Measurements from ENCODE around the gene TTLL1.

TTLL1 gene

GRCh38 chr22:43133401-43133800, 44.2 kb upstream of the TTLL1 start:
- Histone ChIP-seq H3K36me3 (ENCODE audit: control insufficient read depth, insufficient read depth, low read length) (peaks cover 24% of the 10 kb centered on the region), H3K27me3 (replicated peaks; ENCODE audit: control insufficient read depth, insufficient read depth, low read length) (no peaks in the 10 kb centered on the region), H3K4me3 (replicated peaks; ENCODE audit: low read depth, low read length) (no peak overlapping the region)
- TF ChIP-seq CTCF (IDR thresholded peaks at IDR 0.05; ENCODE audit: insufficient read depth, low read length, poor library complexity, severe bottlenecking) = no peak
- no peak for DNase-seq (ENCODE audit: extremely low read depth, insufficient read length)

GRCh38 chr22:43131773-43132501, 42.7 kb upstream of the TTLL1 start:
- H3K4me3 ChIP-seq (replicated peaks; ENCODE audit: low read depth, low read length) = no peak overlapping the region
- no peak for TF ChIP-seq CTCF (IDR thresholded peaks at IDR 0.05; ENCODE audit: insufficient read depth, low read length, poor library complexity, severe bottlenecking)
- H3K27me3 ChIP-seq (replicated peaks; ENCODE audit: control insufficient read depth, insufficient read depth, low read length) = no peaks in the 10 kb centered on the region
- DNase-seq (ENCODE audit: extremely low read depth, insufficient read length) = no peak
- H3K36me3 ChIP-seq (ENCODE audit: control insufficient read depth, insufficient read depth, low read length) = peaks cover 20% of the 10 kb centered on the region

- Histone ChIP-seq H3K4me3 (replicated peaks; ENCODE audit: low read depth, low read length) (no peak overlapping the region), H3K36me3 (ENCODE audit: control insufficient read depth, insufficient read depth, low read length) (peaks cover 12% of the 10 kb centered on the region), H3K27me3 (replicated peaks; ENCODE audit: control insufficient read depth, insufficient read depth, low read length) (no peaks in the 10 kb centered on the region)
- TF ChIP-seq CTCF (IDR thresholded peaks at IDR 0.05; ENCODE audit: insufficient read depth, low read length, poor library complexity, severe bottlenecking) = no peak
- DNase-seq (ENCODE audit: extremely low read depth, insufficient read length) = no peak
Measured at GRCh38 chr22:43129426-43130425, 40.5 kb upstream of the TTLL1 start.

GRCh38 chr22:43128928-43129424, 39.8 kb upstream of the TTLL1 start:
- peaks cover 7% of the 10 kb centered on the region for H3K36me3 ChIP-seq (ENCODE audit: control insufficient read depth, insufficient read depth, low read length)
- H3K4me3 ChIP-seq (replicated peaks; ENCODE audit: low read depth, low read length) = no peak overlapping the region
- TF ChIP-seq CTCF (IDR thresholded peaks at IDR 0.05; ENCODE audit: insufficient read depth, low read length, poor library complexity, severe bottlenecking) = no peak
- DNase-seq (ENCODE audit: extremely low read depth, insufficient read length) = no peak
- no peaks in the 10 kb centered on the region for H3K27me3 ChIP-seq (replicated peaks; ENCODE audit: control insufficient read depth, insufficient read depth, low read length)

- peaks cover 4% of the 10 kb centered on the region for H3K36me3 ChIP-seq (ENCODE audit: control insufficient read depth, insufficient read depth, low read length)
- H3K27me3 ChIP-seq (replicated peaks; ENCODE audit: control insufficient read depth, insufficient read depth, low read length) = no peaks in the 10 kb centered on the region
- H3K4me3 ChIP-seq (replicated peaks; ENCODE audit: low read depth, low read length) = no peak overlapping the region
- DNase-seq (ENCODE audit: extremely low read depth, insufficient read length) = no peak
- no peak for TF ChIP-seq CTCF (IDR thresholded peaks at IDR 0.05; ENCODE audit: insufficient read depth, low read length, poor library complexity, severe bottlenecking)
Measured at GRCh38 chr22:43128116-43128515, 38.9 kb upstream of the TTLL1 start.
